RKO (cell line): ENCODE measurements around the gene RANBP17.
"Not testable (repeated sequence)": the region's sequence is repeated elsewhere in the genome, so short reads cannot be mapped to it uniquely, and the experiment has no call there.

Source experiments
- DNase-seq: peaks from one replicate; pipeline ENCODE4 v3.0.0-alpha.2; 2016; ENCODE audit warnings: low spot score

RANBP17 gene

DNA sequence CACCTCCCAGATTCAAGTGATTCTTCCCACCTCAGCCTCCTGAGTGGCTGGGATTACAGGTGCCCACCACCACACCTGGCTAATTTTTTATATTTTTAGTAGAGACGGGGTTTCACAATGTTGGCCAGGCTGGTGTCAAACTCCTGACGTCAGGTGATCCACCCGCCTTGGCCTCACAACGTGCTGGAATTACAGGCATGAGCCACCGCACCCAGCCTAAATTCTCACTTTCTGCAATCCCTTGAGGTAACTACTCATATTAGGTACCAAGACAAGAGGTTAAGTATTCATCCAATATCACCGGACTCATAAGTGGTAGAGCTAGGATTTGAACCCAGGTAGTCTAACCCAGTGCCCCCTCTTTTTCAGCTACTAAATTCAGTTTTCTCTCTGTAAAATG, 436.1 kb downstream of the RANBP17 start:
- not testable (repeated sequence) for DNase-seq

- no peak for DNase-seq
Measured at GRCh38 chr5:171299228-171299627, 437.4 kb downstream of the RANBP17 start.

DNA sequence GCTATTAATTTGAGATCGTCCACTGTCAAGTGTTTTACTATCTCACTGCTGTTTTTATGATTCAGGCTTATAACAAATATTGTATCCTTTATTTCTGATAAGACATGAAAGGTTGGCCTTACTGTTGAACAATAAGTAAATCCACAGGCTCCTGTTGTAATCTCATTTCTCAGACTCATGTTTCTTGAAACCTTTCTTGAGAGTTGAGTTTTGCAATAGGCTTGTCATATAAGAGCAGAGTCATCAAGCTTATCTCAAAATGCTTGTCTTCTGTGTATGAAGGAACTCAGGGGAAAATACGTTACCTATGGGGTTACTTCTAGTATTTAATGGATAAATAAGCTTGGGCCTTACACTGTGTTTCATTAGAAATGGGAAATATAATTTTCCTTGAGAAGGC, 438.0 kb downstream of the RANBP17 start:
- no peak for DNase-seq

DNA sequence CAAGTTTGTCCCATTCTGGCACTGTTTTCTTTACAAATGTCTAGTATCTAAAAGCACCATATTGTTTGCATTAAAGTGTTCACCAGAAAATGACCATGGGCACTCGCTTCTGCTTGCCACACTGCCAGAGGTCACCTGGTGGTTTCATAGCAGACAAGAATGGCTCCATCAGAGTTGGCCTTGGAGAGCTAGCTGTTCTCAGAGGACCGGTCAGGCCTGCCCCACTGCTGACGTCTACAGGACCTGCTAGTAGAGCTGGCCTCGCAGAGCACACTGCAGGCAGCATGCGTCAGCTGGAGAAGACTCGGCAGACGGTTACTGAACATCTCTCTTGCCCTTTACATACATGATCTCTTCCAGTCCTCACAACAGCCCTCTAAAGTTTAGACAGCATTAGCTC, 438.5 kb downstream of the RANBP17 start:
- no peak for DNase-seq

- DNase-seq = no peak
Measured at GRCh38 chr5:171306166-171306565, 444.3 kb downstream of the RANBP17 start.

DNA sequence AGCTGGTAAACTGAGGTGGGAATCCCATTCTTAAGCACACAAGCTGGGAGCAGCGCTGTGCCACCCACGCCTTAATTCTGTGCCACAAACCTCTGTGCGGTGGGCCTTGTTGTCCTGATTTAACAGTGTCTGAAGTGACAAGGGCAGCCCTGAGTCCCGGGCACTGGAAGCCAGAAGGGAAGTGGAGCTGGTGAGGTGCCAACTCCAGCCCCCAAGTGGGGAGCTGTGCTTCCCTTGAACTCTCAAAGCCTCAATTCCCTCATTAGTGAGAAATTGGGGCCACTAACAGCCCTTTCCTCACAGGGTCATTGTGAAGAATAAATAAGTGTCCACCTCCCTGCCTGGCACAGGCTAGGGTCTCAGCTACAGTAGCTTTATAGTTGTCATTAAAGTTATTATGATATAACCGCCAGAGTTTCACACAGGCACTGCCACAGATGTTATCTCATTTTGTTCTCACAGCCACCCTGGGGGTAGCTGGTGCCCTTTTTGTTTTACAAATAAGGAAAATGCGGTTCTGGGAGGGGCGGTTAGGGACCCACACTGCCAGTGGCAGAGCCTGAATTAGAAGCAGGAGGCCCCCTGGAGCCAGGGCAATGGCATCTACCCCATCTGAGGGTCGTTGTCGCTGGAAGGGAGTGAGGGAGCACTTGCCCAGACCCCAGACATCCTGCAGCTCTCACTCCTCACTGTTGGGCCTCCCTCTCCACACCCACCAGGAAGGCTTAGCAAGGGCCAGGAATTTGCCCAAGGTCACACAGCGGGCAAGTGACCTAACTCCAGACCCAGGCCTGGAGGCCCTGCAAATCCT, 445.2 kb downstream of the RANBP17 start:
- DNase-seq = no peak

- DNase-seq = no peak
Measured at GRCh38 chr5:171307789-171308452, 446.1 kb downstream of the RANBP17 start.

- no peak for DNase-seq
Measured at GRCh38 chr5:171308453-171309275, 446.8 kb downstream of the RANBP17 start, which contains the start of gene TLX3. TSS of gene TLX3 (plus strand) at chr5:171309248. CDS start at chr5:171309366, 118 bp downstream.

- DNase-seq = no peak
Measured at GRCh38 chr5:171309276-171310211, 447.7 kb downstream of the RANBP17 start.

- DNase-seq = no peak
Measured at GRCh38 chr5:171310212-171310818, 448.5 kb downstream of the RANBP17 start.

DNA sequence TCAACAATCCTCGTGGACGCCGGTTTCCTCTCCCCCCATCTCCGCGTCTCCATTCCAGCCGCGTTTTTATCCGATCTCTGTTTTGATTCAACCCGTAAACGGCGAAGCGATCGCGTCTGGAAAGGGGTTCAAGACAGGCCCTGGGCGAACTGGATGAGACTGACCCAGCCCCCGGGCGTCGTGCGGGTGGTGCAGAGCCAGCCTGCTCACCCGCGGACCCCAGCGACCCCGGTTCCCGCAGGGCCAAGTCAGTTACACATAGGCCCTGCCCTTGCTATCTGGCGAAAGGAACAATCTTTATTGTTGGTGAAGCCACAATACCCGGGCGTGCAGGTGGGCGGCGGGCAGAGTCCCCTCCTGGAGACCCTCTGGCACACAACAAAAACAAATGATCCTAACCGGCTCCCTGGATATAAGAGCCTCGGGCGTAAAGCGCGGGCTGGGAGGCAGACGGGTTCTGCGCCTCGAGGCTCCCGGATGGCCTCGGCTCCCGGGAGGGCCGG, 449.1 kb downstream of the RANBP17 start:
- DNase-seq = no peak

- DNase-seq = no peak
Measured at GRCh38 chr5:171311322-171312077, 449.7 kb downstream of the RANBP17 start.

- DNase-seq = no peak
Measured at GRCh38 chr5:171312129-171312974, 450.5 kb downstream of the RANBP17 start.

DNA sequence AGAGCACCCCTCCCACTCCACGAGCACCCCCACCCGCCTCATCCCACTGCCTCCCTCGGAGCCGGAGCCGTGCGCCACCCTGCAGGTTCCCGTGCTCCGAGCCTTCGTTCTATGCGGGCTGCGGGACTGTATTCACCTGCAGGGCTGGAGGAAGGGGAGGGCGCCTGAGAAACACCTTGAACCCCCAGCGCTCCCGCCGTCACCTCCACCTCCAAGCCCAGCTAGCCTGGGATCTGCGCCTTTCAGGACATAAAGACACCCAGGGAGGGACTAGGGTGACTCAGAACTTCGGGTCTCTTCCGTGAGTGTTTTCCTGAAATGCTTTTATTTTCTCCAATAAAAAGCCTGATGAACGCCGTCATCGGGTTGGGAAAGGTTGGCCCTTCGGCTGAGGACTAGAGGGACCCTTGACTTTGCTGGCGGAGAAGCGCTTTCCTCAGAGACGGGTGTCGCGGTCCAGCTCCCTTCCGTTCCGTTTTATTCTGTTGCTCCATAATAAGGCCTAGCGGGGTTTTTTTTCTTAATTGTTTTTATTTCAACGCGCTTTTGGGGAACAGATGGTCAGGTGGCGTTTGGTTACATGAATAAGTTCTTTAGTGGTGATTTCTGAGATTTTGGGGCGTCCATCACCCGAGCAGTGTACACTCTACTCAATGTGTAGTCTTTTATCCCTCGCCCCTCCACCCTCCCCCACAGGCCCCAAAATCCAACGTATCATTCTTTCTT, 451.8 kb downstream of the RANBP17 start:
- DNase-seq = no peak

GRCh38 chr5:171314728-171315385, 453.0 kb downstream of the RANBP17 start:
- DNase-seq = no peak

GRCh38 chr5:171315386-171315891, 453.6 kb downstream of the RANBP17 start:
- no peak for DNase-seq

DNA sequence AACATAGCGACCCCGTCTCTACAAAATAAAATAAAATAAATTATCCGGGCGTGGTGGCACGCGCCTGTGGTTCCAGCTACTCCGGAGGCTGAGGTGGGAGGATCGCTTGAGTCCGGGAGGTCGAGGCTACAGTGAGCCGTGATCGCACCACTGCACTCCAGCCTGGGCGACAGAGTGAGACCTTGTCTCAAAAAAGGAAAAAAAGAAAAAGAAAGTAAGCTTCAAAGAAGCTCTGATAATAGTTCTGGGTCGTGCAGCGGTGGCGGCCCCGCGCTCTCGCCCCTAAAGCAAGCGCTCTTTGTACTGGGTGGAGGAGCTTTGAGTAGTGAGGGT, 454.1 kb downstream of the RANBP17 start:
- DNase-seq = no peak
